HepG2 (cell line): ENCODE results near the gene ITPRIP. TPM values are rescaled to one million over a fixed set of nuclear protein-coding genes. Genes with fewer than 3 reads are reported as not detected.

ENCODE experiments used
- ELK4 ChIP-seq: sonication (generic); formaldehyde crosslinking; IDR thresholded peaks from 2 replicates; pipeline ENCODE4 v1.9.0; 2021; ENCODE audit warnings: missing genetic modification reagents, borderline replicate concordance
- FLYWCH1 ChIP-seq: sonication (generic); formaldehyde crosslinking; IDR thresholded peaks from 2 replicates; pipeline ENCODE4 v1.8.1; 2023; ENCODE audit warnings: mild to moderate bottlenecking, missing genetic modification reagents
- FOSL1 ChIP-seq: sonication (generic); formaldehyde crosslinking; IDR thresholded peaks from 2 replicates; pipeline ENCODE4 v1.9.0; 2021; ENCODE audit warnings: missing genetic modification reagents, borderline replicate concordance
- JUNB ChIP-seq: sonication (generic); formaldehyde crosslinking; IDR thresholded peaks from 2 replicates; pipeline ENCODE4 v1.8.0; 2022; ENCODE audit warnings: missing genetic modification reagents, mild to moderate bottlenecking, borderline replicate concordance
- ONECUT2 ChIP-seq: sonication (generic); formaldehyde crosslinking; IDR thresholded peaks from 2 replicates; pipeline ENCODE4 v1.4.0; 2020; ENCODE audit warnings: missing genetic modification reagents
- PREB ChIP-seq: sonication (generic); formaldehyde crosslinking; IDR thresholded peaks from 2 replicates; pipeline ENCODE4 v1.4.0; 2020; ENCODE audit warnings: missing genetic modification reagents
- RARG ChIP-seq: sonication (generic); formaldehyde crosslinking; IDR thresholded peaks from 2 replicates; pipeline ENCODE4 v1.4.0; 2020; ENCODE audit warnings: low read depth, mild to moderate bottlenecking, missing genetic modification reagents
- SALL2 ChIP-seq: sonication (generic); formaldehyde crosslinking; IDR thresholded peaks from 2 replicates; pipeline ENCODE4 v1.8.1; 2023; ENCODE audit warnings: mild to moderate bottlenecking, missing genetic modification reagents, inconsistent platforms
- SRSF9 ChIP-seq: fragments of 200-400 bp; formaldehyde crosslinking; IDR thresholded peaks from 2 replicates; pipeline ENCODE4 v1.6.1; 2018; ENCODE audit warnings: borderline replicate concordance, mild to moderate bottlenecking, low read depth, low read length; ENCODE audit not compliant: insufficient read depth, poor library complexity, severe bottlenecking
- THAP8 ChIP-seq: sonication (generic); formaldehyde crosslinking; IDR thresholded peaks from 2 replicates; pipeline ENCODE4 v1.5.1; 2020; ENCODE audit warnings: missing genetic modification reagents, mild to moderate bottlenecking, borderline replicate concordance
- UBTF ChIP-seq: sonication (generic); formaldehyde crosslinking; IDR thresholded peaks from 2 replicates; pipeline ENCODE4 v1.4.0; 2020; ENCODE audit warnings: mild to moderate bottlenecking, missing genetic modification reagents
- ZBTB38 ChIP-seq: sonication (generic); formaldehyde crosslinking; IDR thresholded peaks from 2 replicates; pipeline ENCODE4 v1.5.1; 2020; ENCODE audit warnings: mild to moderate bottlenecking, missing genetic modification reagents
- ZBTB7A ChIP-seq: sonication (generic); formaldehyde crosslinking; IDR thresholded peaks from 2 replicates; pipeline ENCODE4 v1.8.0; 2022; ENCODE audit warnings: mild to moderate bottlenecking, missing genetic modification reagents
- ZFP82 ChIP-seq: sonication (generic); formaldehyde crosslinking; IDR thresholded peaks from 2 replicates; pipeline ENCODE4 v1.5.1; 2020; ENCODE audit warnings: mild to moderate bottlenecking, missing genetic modification reagents, borderline replicate concordance
- ZNF574 ChIP-seq: sonication (generic); formaldehyde crosslinking; IDR thresholded peaks from 2 replicates; pipeline ENCODE4 v1.4.0; 2020; ENCODE audit warnings: missing genetic modification reagents
- ZNF589 ChIP-seq: sonication (generic); formaldehyde crosslinking; conservative IDR thresholded peaks from 2 replicates; pipeline ENCODE4 v1.8.0; 2022; ENCODE audit warnings: mild to moderate bottlenecking, moderate library complexity, missing genetic modification reagents
- ZNF879 ChIP-seq: sonication (generic); formaldehyde crosslinking; IDR thresholded peaks from 2 replicates; pipeline ENCODE4 v1.8.1; 2023; ENCODE audit warnings: missing genetic modification reagents
- ZSCAN9 ChIP-seq: IDR thresholded peaks from 2 replicates; pipeline ENCODE4 v1.6.1; 2016; ENCODE audit warnings: borderline replicate concordance
- polyA plus RNA-seq, 8 experiments: library from polyadenylated mRNA; depleted of rRNA in 3 of 8; stranded (reverse) in 7 of 8; unstranded in 1 of 8; fragments of >200 nt; fragmentation: Illumina TruSeq in 4 of 8; extraction: Trizol in 4 of 8; gene quantifications; 2 replicates each; pipeline versions ENCODE4 v1.2.1 to v1.2.3, GENCODE V29; 2011 to 2016; ENCODE audit warnings: low read depth in 4 of 8, missing spikeins in 1 of 8, mixed read lengths in 1 of 8; ENCODE audit not compliant: insufficient read depth in 1 of 8
- total RNA-seq, 5 experiments: library from RNA; depleted of rRNA; stranded (reverse); fragments of >200 nt; fragmentation: Illumina TruSeq; extraction: Trizol; gene quantifications; 2 replicates each; pipeline ENCODE4 v1.2.3, GENCODE V29; 2016; ENCODE audit warnings: low read depth in 1 of 5
- TF ChIP-seq, protein P1 (sequence below): sonication (generic); formaldehyde crosslinking; IDR thresholded peaks from 2 replicates; pipeline ENCODE4 v1.8.0; 2022; ENCODE audit warnings: mild to moderate bottlenecking, missing genetic modification reagents

The ITPRIP gene
- total and polyA plus RNA-seq, 2 of the 13 experiments (the other 11 are each of a cell fraction or from before 2014, with no cell fraction given): 1.00 to 2.8 TPM

- TF ChIP-seq PREB: no peak
- no peak for TF ChIP-seq SRSF9
- no peak for TF ChIP-seq FLYWCH1 (CRISPR knock-in tag)
- TF ChIP-seq, protein P1, sequence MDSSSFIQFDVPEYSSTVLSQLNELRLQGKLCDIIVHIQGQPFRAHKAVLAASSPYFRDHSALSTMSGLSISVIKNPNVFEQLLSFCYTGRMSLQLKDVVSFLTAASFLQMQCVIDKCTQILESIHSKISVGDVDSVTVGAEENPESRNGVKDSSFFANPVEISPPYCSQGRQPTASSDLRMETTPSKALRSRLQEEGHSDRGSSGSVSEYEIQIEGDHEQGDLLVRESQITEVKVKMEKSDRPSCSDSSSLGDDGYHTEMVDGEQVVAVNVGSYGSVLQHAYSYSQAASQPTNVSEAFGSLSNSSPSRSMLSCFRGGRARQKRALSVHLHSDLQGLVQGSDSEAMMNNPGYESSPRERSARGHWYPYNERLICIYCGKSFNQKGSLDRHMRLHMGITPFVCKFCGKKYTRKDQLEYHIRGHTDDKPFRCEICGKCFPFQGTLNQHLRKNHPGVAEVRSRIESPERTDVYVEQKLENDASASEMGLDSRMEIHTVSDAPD (CRISPR knock-in tag): 0 out of 2 replicates have a peak, but pooled peaks have one; percentile 71
- no peak for TF ChIP-seq ELK4 (CRISPR knock-in tag)
- no peak for TF ChIP-seq ONECUT2
- TF ChIP-seq FOSL1 (CRISPR knock-in tag): no peak
- TF ChIP-seq UBTF (CRISPR knock-in tag): peak; percentile 88
- no peak for TF ChIP-seq THAP8 (CRISPR knock-in tag)
- peak; percentile 63; the same call in 1 of the 2 replicates for TF ChIP-seq SALL2 (CRISPR knock-in tag)
- peak; percentile 52 for TF ChIP-seq ZNF574
- no peak for TF ChIP-seq ZNF589
- no peak for TF ChIP-seq ZNF879 (CRISPR knock-in tag)
- no peak for TF ChIP-seq ZBTB7A (CRISPR knock-in tag)
- TF ChIP-seq RARG (CRISPR knock-in tag): no peak
- TF ChIP-seq JUNB (CRISPR knock-in tag): no peak
- no peak for TF ChIP-seq ZFP82 (CRISPR knock-in tag)
- TF ChIP-seq ZSCAN9 (CRISPR knock-in tag): 0 out of 2 replicates have a peak, but pooled peaks have one; percentile 27
- no peak for TF ChIP-seq ZBTB38
Measured at GRCh38 chr10:104337985-104338735, at the start of gene ITPRIP (continued).
